HG03097 (cell line): Measurements from ENCODE around the gene SLC16A10.
"Not testable (repeated sequence)": the region's sequence is repeated elsewhere in the genome, so short reads cannot be mapped to it uniquely, and the experiment has no call there.

Source experiments
- ATAC-seq: cut with Tn5 transposase; IDR thresholded peaks from one replicate; pipeline ENCODE4 v1.9.1; 2021; ENCODE audit not compliant: unreplicated experiment, low FRiP score

The SLC16A10 gene

GRCh38 chr6:111122458-111123286 lies 35.4 kb downstream of the SLC16A10 start:
- ATAC-seq = no peak

DNA sequence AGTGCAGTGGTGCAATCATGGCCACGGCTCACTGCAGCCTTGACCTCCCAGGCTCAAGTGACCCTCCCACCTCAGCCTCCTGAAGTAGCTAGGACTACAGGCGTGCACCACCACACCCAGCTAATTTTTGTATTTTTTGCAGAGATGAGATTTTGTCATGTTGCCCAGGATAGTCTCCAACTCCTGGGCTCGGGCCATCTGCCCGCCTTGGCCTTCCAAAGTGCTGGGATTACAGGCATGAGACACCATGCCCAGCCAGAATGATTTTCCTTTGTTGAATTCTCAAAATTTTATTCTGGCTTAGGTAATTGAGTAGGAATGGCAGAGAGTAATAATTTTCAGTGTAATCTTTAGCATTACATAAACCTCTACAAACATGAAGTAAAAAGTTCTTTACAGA lies 37.1 kb downstream of the SLC16A10 start:
- ATAC-seq = no peak

DNA sequence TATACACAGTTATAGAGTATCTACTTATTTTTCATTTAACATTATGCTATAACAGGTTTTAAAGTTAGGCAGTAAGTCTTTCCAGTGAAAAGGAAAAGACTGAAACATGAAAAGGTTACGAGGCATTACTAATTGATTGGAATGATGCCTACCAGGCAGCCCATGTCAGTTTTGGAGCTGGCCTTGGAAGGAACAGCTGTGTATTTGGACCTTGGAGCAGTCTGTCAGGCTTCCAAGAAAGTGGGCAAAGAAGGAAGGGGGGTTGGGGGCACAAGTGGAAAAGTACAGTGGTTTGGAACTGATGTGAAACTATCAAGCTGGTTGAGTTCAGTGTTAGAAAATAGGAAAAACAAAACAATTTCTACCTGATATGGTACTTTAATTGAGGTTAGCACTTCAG lies 41.7 kb downstream of the SLC16A10 start:
- ATAC-seq = no peak

GRCh38 chr6:111131018-111131417 lies 43.7 kb downstream of the SLC16A10 start:
- ATAC-seq = not testable (repeated sequence)

GRCh38 chr6:111132669-111133068 lies 45.4 kb downstream of the SLC16A10 start:
- not testable (repeated sequence) for ATAC-seq

- ATAC-seq = not testable (repeated sequence)
Measured at GRCh38 chr6:111134236-111134869, 47.0 kb downstream of the SLC16A10 start.

DNA sequence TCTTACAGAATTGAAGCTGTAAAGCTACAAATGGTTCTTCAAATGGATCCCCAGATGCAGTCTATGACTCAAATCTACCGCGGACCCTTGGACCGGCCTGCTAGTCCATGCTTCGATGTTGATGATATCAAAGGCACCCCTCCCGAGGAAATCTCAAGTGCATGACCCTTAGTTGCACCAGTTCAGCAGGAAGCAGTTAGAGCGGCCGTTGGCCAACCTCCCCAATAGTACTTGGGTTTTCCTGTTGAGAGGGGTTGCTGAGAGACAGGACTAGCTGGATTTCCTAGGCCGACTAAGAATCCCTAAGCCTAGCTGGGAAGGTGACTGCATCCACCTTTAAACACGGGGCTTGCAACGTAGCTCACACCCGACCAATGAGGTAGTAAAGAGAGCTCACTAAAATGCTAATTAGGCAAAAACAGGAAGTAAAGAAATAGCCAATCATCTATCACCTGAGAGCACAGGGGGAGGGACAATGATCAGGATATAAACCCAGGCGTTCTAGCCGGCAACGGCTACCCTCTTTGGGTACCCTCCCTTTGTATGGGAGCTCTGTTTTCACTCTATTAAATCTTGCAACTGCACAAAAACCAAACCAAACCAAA lies 50.3 kb downstream of the SLC16A10 start:
- not testable (repeated sequence) for ATAC-seq

DNA sequence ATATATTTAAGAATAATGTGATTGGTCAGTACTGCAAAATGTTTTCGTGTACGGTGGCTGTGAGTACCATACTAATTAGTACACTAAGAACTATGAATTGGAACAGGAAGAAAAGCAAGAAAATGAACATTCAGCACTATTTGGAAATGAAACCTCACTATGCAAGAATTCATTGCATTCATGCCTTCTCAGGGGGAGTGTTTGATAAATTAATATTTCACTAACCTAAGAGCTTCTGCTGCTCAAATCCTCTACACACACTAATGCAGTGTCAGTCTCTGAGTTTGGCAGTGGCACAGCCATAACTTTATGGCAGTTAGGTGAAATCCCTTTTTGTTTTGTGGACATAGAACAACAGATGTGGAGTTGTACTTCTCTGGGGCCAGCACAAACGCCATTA lies 60.1 kb downstream of the SLC16A10 start:
- ATAC-seq = no peak

- ATAC-seq = no peak
Measured at GRCh38 chr6:111148110-111148509, 60.8 kb downstream of the SLC16A10 start.

GRCh38 chr6:111150577-111150976 lies 63.3 kb downstream of the SLC16A10 start:
- ATAC-seq = no peak

- ATAC-seq = no peak
Measured at GRCh38 chr6:111154981-111155380, 67.7 kb downstream of the SLC16A10 start.

DNA sequence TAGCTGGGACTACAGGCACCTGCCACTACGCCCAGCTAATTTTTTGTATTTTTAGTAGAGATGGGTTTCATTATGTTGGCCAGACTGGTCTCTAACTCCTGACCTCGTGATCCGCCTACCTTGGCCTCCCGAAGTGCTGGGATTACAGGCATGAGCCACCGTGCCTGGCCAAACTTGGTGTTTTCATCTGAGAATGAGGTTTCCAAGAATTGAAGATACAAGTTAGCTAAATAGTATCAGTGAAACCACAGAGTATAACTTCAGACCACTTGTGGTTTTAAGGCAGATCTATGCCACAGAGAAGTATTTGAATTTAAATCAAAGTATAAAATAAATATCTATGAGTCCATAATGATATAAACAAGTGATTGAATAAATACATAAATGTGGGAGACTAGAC lies 70.1 kb downstream of the SLC16A10 start:
- ATAC-seq = no peak

DNA sequence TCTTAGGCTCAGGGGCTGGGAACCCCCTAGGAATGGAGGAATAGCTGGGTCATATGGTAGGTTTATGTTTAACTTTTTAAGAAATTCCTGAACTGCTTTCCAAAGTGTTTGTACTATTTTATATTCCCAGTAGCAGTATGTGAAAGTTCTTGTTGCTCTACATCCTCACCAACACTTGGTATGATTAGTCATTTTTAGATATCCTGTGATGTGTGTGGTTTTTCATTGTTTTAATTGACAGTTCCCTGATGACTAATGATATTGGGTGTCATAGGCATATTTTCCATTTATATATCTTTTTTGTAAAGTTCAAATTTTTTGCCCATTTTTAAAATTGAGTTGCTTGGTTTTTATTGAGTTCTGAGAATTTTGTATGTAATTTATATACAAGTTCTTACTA lies 72.3 kb downstream of the SLC16A10 start:
- ATAC-seq = no peak

- no peak for ATAC-seq
Measured at GRCh38 chr6:111161650-111162049, 74.3 kb downstream of the SLC16A10 start.

DNA sequence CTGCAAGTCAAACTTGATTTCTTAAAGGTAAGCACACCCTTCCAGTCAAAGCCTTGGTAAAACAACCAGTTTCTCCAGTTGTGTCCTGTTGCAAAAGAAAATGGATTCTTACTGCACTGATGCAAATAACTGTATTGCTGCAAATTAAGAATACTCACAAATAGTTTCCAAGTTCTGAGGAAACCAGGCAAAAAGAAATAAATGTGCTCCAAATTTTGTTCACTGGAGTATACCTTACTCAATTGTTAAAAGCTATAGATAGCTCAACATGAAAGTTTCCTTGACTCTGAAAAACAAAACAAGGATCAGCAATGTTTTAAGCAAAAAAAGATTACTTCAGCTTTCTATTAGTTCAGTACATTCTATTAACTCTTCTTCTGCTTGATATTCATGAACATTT lies 75.2 kb downstream of the SLC16A10 start:
- no peak for ATAC-seq

GRCh38 chr6:111171577-111172400 lies 84.5 kb downstream of the SLC16A10 start:
- ATAC-seq = peak; percentile 73

GRCh38 chr6:111172563-111172962 lies 85.3 kb downstream of the SLC16A10 start:
- no peak for ATAC-seq

DNA sequence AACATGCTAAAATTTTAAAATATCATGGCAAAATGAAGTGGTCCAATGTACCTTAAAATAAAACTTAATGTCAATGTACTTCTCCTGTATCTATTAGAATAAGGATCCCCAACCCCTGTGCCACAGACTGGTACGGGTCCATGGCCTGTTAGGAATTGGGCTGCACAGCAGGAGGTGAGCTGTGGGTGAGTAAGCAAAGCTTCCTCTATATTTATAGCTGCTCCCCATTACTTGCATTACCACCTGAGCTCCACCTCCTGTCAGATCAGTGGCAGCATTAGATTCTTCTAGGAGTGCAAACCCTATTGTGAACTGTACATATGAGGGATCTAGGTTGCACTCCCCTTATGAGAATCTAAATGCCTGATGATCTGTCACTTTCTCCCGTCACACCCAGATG lies 86.0 kb downstream of the SLC16A10 start:
- no peak for ATAC-seq

DNA sequence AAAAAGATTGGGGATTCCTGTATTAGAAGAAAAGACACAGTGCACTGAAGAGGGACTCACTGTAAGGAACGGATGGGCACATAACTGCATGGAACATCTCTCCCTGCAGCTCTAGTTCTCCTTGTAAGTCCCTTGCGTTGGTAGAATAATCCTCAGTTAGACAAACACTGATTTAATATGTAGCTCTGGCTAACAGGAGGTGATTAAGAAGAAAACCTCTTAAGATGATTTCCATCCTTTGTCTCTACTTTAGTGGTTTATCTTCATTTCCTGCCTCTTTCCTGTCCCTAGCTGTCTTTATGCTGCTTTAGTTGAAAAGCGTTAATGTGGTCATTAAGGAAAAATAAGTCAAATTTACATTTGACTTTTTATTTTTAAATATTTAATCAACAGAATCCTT lies 86.6 kb downstream of the SLC16A10 start:
- no peak for ATAC-seq

DNA sequence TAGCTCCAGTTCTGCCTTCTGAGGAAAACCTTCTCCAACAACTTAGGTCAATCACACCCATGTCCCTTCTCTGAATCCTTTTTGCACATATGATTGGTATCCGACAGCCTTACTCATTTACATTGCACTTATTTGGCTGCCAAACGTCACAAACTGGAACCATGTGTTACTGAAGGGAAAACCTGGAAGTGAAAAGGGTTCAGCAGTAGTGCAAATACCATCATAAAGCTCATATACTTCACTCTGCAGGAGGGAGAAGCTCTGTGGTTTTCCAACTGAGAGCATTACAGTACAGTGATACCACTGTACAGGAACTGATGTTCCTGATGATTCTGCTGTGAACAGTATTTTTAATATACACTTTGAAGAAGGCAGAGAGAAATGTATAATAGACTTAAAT lies 87.8 kb downstream of the SLC16A10 start:
- ATAC-seq = no peak
